GM23338 (cell line): ENCODE measurements around the gene EVC2. TPM values are rescaled to one million over a fixed set of nuclear protein-coding genes. Genes with fewer than 3 reads are reported as not detected.

ENCODE experiments used
- ATAC-seq: fragments of 200-7000 bp; cut with Tn5 transposase; 3 replicates; pipeline ENCODE4 v1.9.1; 2020
- DNase-seq: peaks from one replicate; pipeline ENCODE4 v3.0.0-alpha.2; 2015; ENCODE audit warnings: low spot score
- H2AFZ ChIP-seq: fragments of 200-600 bp; sonication (generic); 2 replicates; pipeline ENCODE4 v1.8.0; 2016; ENCODE audit warnings: antibody characterized with exemption, mild to moderate bottlenecking, moderate library complexity
- H3F3A ChIP-seq: fragments of 200-600 bp; sonication (generic); replicated peaks from 2 replicates; pipeline ENCODE4 v1.8.0; 2017; ENCODE audit warnings: antibody characterized with exemption, mixed run types, low read depth
- H3K27ac ChIP-seq: fragments of 200-600 bp; sonication (generic); 2 replicates; pipeline ENCODE4 v1.6.1; 2016; ENCODE audit warnings: low read depth
- H3K27me3 ChIP-seq: fragments of 200-600 bp; sonication (generic); 2 replicates; pipeline ENCODE4 v1.8.0; 2016; ENCODE audit warnings: mild to moderate bottlenecking, mixed run types, moderate library complexity; ENCODE audit not compliant: insufficient read depth
- H3K36me3 ChIP-seq: fragments of 200-600 bp; sonication (generic); 2 replicates; pipeline ENCODE4 v1.8.0; 2016; ENCODE audit warnings: mild to moderate bottlenecking; ENCODE audit not compliant: insufficient read depth
- H3K4me1 ChIP-seq: fragments of 200-600 bp; sonication (generic); 2 replicates; pipeline ENCODE4 v1.8.0; 2016; ENCODE audit warnings: mild to moderate bottlenecking, moderate library complexity; ENCODE audit not compliant: insufficient read depth
- H3K4me2 ChIP-seq: fragments of 200-600 bp; sonication (generic); 2 replicates; pipeline ENCODE4 v1.7.1; 2017; ENCODE audit warnings: mixed run types
- H3K4me3 ChIP-seq: fragments of 200-600 bp; sonication (generic); 2 replicates; pipeline ENCODE4 v1.6.1; 2016; ENCODE audit warnings: mixed run types
- H3K79me2 ChIP-seq: fragments of 200-600 bp; sonication (generic); replicated peaks from 2 replicates; pipeline ENCODE4 v1.8.0; 2017; ENCODE audit warnings: mild to moderate bottlenecking; ENCODE audit not compliant: insufficient read depth
- H3K9me2 ChIP-seq: fragments of 200-600 bp; sonication (generic); 2 replicates; pipeline ENCODE4 v1.8.0; 2017; ENCODE audit not compliant: insufficient read depth
- H4K20me1 ChIP-seq: fragments of 200-600 bp; sonication (generic); replicated peaks from 2 replicates; pipeline ENCODE4 v1.8.0; 2017; ENCODE audit warnings: mild to moderate bottlenecking; ENCODE audit not compliant: insufficient read depth
- H3K27ac Mint-ChIP-seq: 2 replicates; pipeline ENCODE4 v1.8.0; 2020; ENCODE audit warnings: inconsistent platforms, mild to moderate bottlenecking, moderate library complexity, mixed read lengths
- H3K27me3 Mint-ChIP-seq: 3 replicates; pipeline ENCODE4 v1.8.0; 2022; ENCODE audit warnings: low read depth, mild to moderate bottlenecking, moderate library complexity, mixed read lengths, inconsistent platforms; ENCODE audit not compliant: insufficient read depth, poor library complexity
- H3K36me3 Mint-ChIP-seq: 3 replicates; pipeline ENCODE4 v1.8.0; 2021; ENCODE audit warnings: low read depth, mild to moderate bottlenecking, inconsistent platforms, moderate library complexity, mixed read lengths
- H3K4me1 Mint-ChIP-seq: 3 replicates; pipeline ENCODE4 v1.8.0; 2020; ENCODE audit warnings: mild to moderate bottlenecking, inconsistent platforms, mixed read lengths
- H3K4me3 Mint-ChIP-seq: 3 replicates; pipeline ENCODE4 v1.8.0; 2021; ENCODE audit warnings: moderate library complexity, mild to moderate bottlenecking, inconsistent platforms, mixed read lengths
- H3K9me3 Mint-ChIP-seq: 3 replicates; pipeline ENCODE4 v1.8.0; 2020; ENCODE audit warnings: moderate library complexity, mild to moderate bottlenecking, inconsistent platforms, mixed read lengths
- CTCF ChIP-seq, 2 experiments: fragments of 200-600 bp in 1 of 2; sonication (generic) in 1 of 2; conservative IDR thresholded peaks; 2 replicates each; pipeline versions ENCODE4 v1.5.1 to v1.6.1; 2016 to 2017; ENCODE audit warnings: antibody characterized with exemption in 2 of 2, low read depth in 2 of 2, mild to moderate bottlenecking in 2 of 2, moderate library complexity in 1 of 2
- ETS1 ChIP-seq: IDR thresholded peaks from 2 replicates; pipeline ENCODE4 v1.6.1; 2016; ENCODE audit warnings: antibody characterized with exemption
- NANOG ChIP-seq: IDR thresholded peaks from 2 replicates; pipeline ENCODE4 v1.6.1; 2016; ENCODE audit warnings: antibody characterized with exemption, borderline replicate concordance
- POLR2AphosphoS5 ChIP-seq: IDR thresholded peaks from 2 replicates; pipeline ENCODE4 v1.6.1; 2016; ENCODE audit warnings: antibody characterized with exemption, low read depth
- STAT1 ChIP-seq: IDR thresholded peaks from one replicate; pipeline ENCODE4 v1.6.1; 2016; ENCODE audit warnings: antibody characterized with exemption; ENCODE audit not compliant: unreplicated experiment
- ZNF114 ChIP-seq: fragments of 250-450 bp; sonication (Bioruptor Pico); IDR thresholded peaks from 2 replicates; pipeline ENCODE4 v1.5.0; 2020; ENCODE audit warnings: mild to moderate bottlenecking, moderate library complexity
- polyA plus RNA-seq: library from polyadenylated mRNA; unstranded; fragments of >200 nt; fragmentation: Nextera tagmentation; extraction: Ambion mirVana; gene quantifications from 2 replicates; pipeline ENCODE4 v1.2.1, GENCODE V29; 2016
- total RNA-seq: library from RNA; depleted of rRNA; stranded (reverse); fragments of >200 nt; shearing (Covaris generic); gene quantifications from 2 replicates; pipeline ENCODE4 v1.2.3, GENCODE V29; 2014
- TF ChIP-seq, protein P1 (sequence below): IDR thresholded peaks from one replicate; pipeline ENCODE4 v1.6.1; 2018; ENCODE audit warnings: antibody characterized with exemption; ENCODE audit not compliant: unreplicated experiment
- TF ChIP-seq, protein P2 (sequence below): fragments of 250-450 bp; sonication (Bioruptor Pico); IDR thresholded peaks from 2 replicates; pipeline ENCODE4 v1.5.0; 2020; ENCODE audit warnings: mild to moderate bottlenecking, moderate library complexity

The EVC2 gene
- total and polyA plus RNA-seq, 2 experiments from 2014 or later, result 3.4 to 11.5 TPM

GRCh38 chr4:5527211-5527610 lies 181.1 kb downstream of the EVC2 start:
- Mint-ChIP-seq H3K4me1 (peaks cover 10% of the 10 kb centered on the region), H3K27ac (no peak overlapping the region)
- ATAC-seq, result no peak

More at GRCh38 chr4:5527211-5527610, 181.1 kb downstream of the EVC2 start:
- Histone ChIP-seq H3K36me3 (no peaks in the 10 kb centered on the region), H4K20me1 (no peaks in the 10 kb centered on the region; the same call in 1 of the 2 replicates), H2AFZ (no peak overlapping the region), H3K4me2 (no peak overlapping the region), H3K27me3 (no peaks in the 10 kb centered on the region), H3K4me1 (no peaks in the 10 kb centered on the region), H3K79me2 (no peaks in the 10 kb centered on the region), H3K4me3 (no peak overlapping the region), H3K27ac (no peak overlapping the region), H3F3A (no peaks in the 10 kb centered on the region), H3K9me2 (no peaks in the 10 kb centered on the region)
- Mint-ChIP-seq H3K4me3 (no peak overlapping the region), H3K27me3 (no peaks in the 10 kb centered on the region), H3K9me3 (peaks cover 6% of the 10 kb centered on the region; the same call in 2 of the 3 replicates), H3K36me3 (peaks cover 3% of the 10 kb centered on the region; the same call in 2 of the 3 replicates)
- DNase-seq, result no peak
- TF ChIP-seq CTCF (conservative IDR thresholded peaks at IDR 0.05; ENCODE audit: low read depth in 2 of 2), result no peak
- no peak for TF ChIP-seq NANOG
- no peak for TF ChIP-seq ETS1
- no peak for TF ChIP-seq STAT1
- no peak for TF ChIP-seq ZNF114 (CRISPR knock-in tag)
- TF ChIP-seq, protein P1, sequence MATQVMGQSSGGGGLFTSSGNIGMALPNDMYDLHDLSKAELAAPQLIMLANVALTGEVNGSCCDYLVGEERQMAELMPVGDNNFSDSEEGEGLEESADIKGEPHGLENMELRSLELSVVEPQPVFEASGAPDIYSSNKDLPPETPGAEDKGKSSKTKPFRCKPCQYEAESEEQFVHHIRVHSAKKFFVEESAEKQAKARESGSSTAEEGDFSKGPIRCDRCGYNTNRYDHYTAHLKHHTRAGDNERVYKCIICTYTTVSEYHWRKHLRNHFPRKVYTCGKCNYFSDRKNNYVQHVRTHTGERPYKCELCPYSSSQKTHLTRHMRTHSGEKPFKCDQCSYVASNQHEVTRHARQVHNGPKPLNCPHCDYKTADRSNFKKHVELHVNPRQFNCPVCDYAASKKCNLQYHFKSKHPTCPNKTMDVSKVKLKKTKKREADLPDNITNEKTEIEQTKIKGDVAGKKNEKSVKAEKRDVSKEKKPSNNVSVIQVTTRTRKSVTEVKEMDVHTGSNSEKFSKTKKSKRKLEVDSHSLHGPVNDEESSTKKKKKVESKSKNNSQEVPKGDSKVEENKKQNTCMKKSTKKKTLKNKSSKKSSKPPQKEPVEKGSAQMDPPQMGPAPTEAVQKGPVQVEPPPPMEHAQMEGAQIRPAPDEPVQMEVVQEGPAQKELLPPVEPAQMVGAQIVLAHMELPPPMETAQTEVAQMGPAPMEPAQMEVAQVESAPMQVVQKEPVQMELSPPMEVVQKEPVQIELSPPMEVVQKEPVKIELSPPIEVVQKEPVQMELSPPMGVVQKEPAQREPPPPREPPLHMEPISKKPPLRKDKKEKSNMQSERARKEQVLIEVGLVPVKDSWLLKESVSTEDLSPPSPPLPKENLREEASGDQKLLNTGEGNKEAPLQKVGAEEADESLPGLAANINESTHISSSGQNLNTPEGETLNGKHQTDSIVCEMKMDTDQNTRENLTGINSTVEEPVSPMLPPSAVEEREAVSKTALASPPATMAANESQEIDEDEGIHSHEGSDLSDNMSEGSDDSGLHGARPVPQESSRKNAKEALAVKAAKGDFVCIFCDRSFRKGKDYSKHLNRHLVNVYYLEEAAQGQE, result no peak
- TF ChIP-seq POLR2AphosphoS5, result no peak
- TF ChIP-seq, protein P2, sequence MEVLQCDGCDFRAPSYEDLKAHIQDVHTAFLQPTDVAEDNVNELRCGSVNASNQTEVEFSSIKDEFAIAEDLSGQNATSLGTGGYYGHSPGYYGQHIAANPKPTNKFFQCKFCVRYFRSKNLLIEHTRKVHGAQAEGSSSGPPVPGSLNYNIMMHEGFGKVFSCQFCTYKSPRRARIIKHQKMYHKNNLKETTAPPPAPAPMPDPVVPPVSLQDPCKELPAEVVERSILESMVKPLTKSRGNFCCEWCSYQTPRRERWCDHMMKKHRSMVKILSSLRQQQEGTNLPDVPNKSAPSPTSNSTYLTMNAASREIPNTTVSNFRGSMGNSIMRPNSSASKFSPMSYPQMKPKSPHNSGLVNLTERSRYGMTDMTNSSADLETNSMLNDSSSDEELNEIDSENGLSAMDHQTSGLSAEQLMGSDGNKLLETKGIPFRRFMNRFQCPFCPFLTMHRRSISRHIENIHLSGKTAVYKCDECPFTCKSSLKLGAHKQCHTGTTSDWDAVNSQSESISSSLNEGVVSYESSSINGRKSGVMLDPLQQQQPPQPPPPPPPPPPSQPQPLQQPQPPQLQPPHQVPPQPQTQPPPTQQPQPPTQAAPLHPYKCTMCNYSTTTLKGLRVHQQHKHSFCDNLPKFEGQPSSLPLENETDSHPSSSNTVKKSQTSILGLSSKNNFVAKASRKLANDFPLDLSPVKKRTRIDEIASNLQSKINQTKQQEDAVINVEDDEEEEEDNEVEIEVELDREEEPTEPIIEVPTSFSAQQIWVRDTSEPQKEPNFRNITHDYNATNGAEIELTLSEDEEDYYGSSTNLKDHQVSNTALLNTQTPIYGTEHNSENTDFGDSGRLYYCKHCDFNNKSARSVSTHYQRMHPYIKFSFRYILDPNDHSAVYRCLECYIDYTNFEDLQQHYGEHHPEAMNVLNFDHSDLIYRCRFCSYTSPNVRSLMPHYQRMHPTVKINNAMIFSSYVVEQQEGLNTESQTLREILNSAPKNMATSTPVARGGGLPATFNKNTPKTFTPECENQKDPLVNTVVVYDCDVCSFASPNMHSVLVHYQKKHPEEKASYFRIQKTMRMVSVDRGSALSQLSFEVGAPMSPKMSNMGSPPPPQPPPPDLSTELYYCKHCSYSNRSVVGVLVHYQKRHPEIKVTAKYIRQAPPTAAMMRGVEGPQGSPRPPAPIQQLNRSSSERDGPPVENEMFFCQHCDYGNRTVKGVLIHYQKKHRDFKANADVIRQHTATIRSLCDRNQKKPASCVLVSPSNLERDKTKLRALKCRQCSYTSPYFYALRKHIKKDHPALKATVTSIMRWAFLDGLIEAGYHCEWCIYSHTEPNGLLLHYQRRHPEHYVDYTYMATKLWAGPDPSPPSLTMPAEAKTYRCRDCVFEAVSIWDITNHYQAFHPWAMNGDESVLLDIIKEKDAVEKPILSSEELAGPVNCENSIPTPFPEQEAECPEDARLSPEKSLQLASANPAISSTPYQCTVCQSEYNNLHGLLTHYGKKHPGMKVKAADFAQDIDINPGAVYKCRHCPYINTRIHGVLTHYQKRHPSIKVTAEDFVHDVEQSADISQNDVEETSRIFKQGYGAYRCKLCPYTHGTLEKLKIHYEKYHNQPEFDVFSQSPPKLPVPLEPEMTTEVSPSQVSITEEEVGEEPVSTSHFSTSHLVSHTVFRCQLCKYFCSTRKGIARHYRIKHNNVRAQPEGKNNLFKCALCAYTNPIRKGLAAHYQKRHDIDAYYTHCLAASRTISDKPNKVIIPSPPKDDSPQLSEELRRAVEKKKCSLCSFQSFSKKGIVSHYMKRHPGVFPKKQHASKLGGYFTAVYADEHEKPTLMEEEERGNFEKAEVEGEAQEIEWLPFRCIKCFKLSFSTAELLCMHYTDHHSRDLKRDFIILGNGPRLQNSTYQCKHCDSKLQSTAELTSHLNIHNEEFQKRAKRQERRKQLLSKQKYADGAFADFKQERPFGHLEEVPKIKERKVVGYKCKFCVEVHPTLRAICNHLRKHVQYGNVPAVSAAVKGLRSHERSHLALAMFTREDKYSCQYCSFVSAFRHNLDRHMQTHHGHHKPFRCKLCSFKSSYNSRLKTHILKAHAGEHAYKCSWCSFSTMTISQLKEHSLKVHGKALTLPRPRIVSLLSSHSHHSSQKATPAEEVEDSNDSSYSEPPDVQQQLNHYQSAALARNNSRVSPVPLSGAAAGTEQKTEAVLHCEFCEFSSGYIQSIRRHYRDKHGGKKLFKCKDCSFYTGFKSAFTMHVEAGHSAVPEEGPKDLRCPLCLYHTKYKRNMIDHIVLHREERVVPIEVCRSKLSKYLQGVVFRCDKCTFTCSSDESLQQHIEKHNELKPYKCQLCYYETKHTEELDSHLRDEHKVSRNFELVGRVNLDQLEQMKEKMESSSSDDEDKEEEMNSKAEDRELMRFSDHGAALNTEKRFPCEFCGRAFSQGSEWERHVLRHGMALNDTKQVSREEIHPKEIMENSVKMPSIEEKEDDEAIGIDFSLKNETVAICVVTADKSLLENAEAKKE (CRISPR knock-in tag), result no peak
